NCI-H82 (cell line): ENCODE data around the gene KSR2.

Experiments
- DNase-seq: peaks from one replicate; lab custom pipeline; 2025; lab: John Stamatoyannopoulos, UW

KSR2 gene

GRCh38 chr12:117404203-117404853 lies 564.5 kb downstream of the KSR2 start:
- DNase-seq = no peak

- DNase-seq = no peak
These were observed 565.1 kb downstream of the KSR2 start for GRCh38 chr12:117403586-117404139.
